OCI-LY7 (cell line): Measurements from ENCODE around the gene SORBS2. TPM values are rescaled to one million over a fixed set of nuclear protein-coding genes. Genes with fewer than 3 reads are reported as not detected.

Experiments
- BruUV-seq: library from RNA; stranded (reverse); fragments of 400-500 nt; replicated peaks from 2 replicates; lab custom pipeline; 2021; lab: Mats Ljungman, UMichigan
- CTCF ChIA-PET: fragments of 300-600 bp; sonication (Branson Sonifier 250); formaldehyde crosslinking; loops from one replicate; lab custom pipeline; 2022; ENCODE audit warnings: antibody characterized with exemption; ENCODE audit not compliant: unreplicated experiment; lab: Charles Lee
- POLR2A ChIA-PET: fragments of 300-600 bp; sonication (Branson Sonifier 250); formaldehyde crosslinking; loops from one replicate; lab custom pipeline; 2022; ENCODE audit warnings: antibody characterized with exemption; lab: Charles Lee
- DNase-seq: peaks from one replicate; pipeline ENCODE4 v3.0.0-alpha.2; 2015; ENCODE audit warnings: low spot score
- H2AFZ ChIP-seq: fragments of 200-600 bp; sonication (generic), shearing (Covaris generic); 2 replicates; pipeline ENCODE4 v1.6.1; 2014; ENCODE audit warnings: mild to moderate bottlenecking, antibody characterized with exemption, low read length, moderate library complexity
- H3K27ac ChIP-seq: fragments of 200-600 bp; sonication (generic); 2 replicates; pipeline ENCODE4 v1.5.1; 2014; ENCODE audit warnings: mixed run types, low read depth, mild to moderate bottlenecking, moderate library complexity, low read length, inconsistent platforms; ENCODE audit not compliant: poor library complexity, severe bottlenecking
- H3K36me3 ChIP-seq: fragments of 200-600 bp; sonication (generic); 2 replicates; pipeline ENCODE4 v1.6.1; 2014; ENCODE audit warnings: mild to moderate bottlenecking, antibody characterized with exemption, low read length, moderate library complexity, mixed read lengths; ENCODE audit not compliant: insufficient read depth
- H3K4me1 ChIP-seq: fragments of 200-600 bp; sonication (generic); 2 replicates; pipeline ENCODE4 v1.5.1; 2014; ENCODE audit warnings: mild to moderate bottlenecking, low read length; ENCODE audit not compliant: insufficient read depth, poor library complexity, severe bottlenecking
- H3K4me2 ChIP-seq: fragments of 200-600 bp; sonication (generic); 2 replicates; pipeline ENCODE4 v1.6.1; 2014; ENCODE audit warnings: mild to moderate bottlenecking, low read length
- H3K4me3 ChIP-seq: fragments of 200-600 bp; sonication (generic); 2 replicates; pipeline ENCODE4 v1.5.1; 2014; ENCODE audit warnings: mild to moderate bottlenecking, low read depth, low read length; ENCODE audit not compliant: poor library complexity, severe bottlenecking
- H3K79me2 ChIP-seq: fragments of 200-600 bp; sonication (generic); 2 replicates; pipeline ENCODE4 v1.6.1; 2016; ENCODE audit warnings: low read depth, mild to moderate bottlenecking, low read length, moderate library complexity, mixed read lengths; ENCODE audit not compliant: insufficient read depth
- H3K9me2 ChIP-seq: fragments of 200-600 bp; sonication (generic); 2 replicates; pipeline ENCODE4 v1.6.1; 2016; ENCODE audit warnings: mild to moderate bottlenecking, low read length, mixed read lengths; ENCODE audit not compliant: insufficient read depth
- H3K9me3 ChIP-seq: fragments of 200-600 bp; sonication (generic); 2 replicates; pipeline ENCODE4 v1.6.1; 2014; ENCODE audit warnings: mild to moderate bottlenecking, mixed run types, low read length, mixed read lengths
- H4K20me1 ChIP-seq: fragments of 200-600 bp; sonication (generic); 2 replicates; pipeline ENCODE4 v1.6.1; 2014; ENCODE audit warnings: mild to moderate bottlenecking, antibody characterized with exemption, low read length, moderate library complexity, mixed read lengths; ENCODE audit not compliant: insufficient read depth
- CTCF ChIP-seq: fragments of 200-600 bp; sonication (generic); conservative IDR thresholded peaks from 2 replicates; pipeline ENCODE4 v1.5.1; 2014; ENCODE audit warnings: mild to moderate bottlenecking, antibody characterized with exemption, low read length, moderate library complexity, mixed read lengths
- EZH2phosphoT487 ChIP-seq: fragments of 200-600 bp; sonication (generic); IDR thresholded peaks from 2 replicates; pipeline ENCODE4 v1.6.1; 2018; ENCODE audit warnings: low read depth, borderline replicate concordance, mild to moderate bottlenecking, mixed run types, antibody characterized with exemption, low read length, moderate library complexity, mixed read lengths
- intact Hi-C: fragments of 100-400 bp; cut with micrococcal nuclease; formaldehyde crosslinking; loops from one replicate; pipeline ENCODE4 v1.10.0; 2022; ENCODE audit not compliant: unreplicated experiment
- total RNA-seq, 2 experiments: library from RNA; depleted of rRNA in 1 of 2; stranded (reverse); fragments of >200 nt in 1 of 2; shearing (Covaris generic) in 1 of 2; gene quantifications; 2 replicates each; pipeline ENCODE4 v1.2.3, GENCODE V29; 2014 to 2022

SORBS2 gene
- total RNA-seq, 2 experiments from 2014 or later = 33.2 to 43.5 TPM

- H3K9me2 ChIP-seq = no peaks in the 10 kb centered on the region
- no peak overlapping the region for H3K4me2 ChIP-seq
- no peaks in the 10 kb centered on the region for H3K4me1 ChIP-seq
- H4K20me1 ChIP-seq = no peaks in the 10 kb centered on the region
- ChIA-PET CTCF (no interaction called here), POLR2A (interaction anchor here (0.7 kb wide), 1 partner anchor 57 kb away, joined by 3 read pairs; no protein-coding TSS in a partner anchor)
- H3K79me2 ChIP-seq = no peaks in the 10 kb centered on the region
- no peaks in the 10 kb centered on the region for H3K9me3 ChIP-seq
- no peak overlapping the region for H3K4me3 ChIP-seq
- intact Hi-C loops = no loop called here
- no peak for DNase-seq
- H3K27ac ChIP-seq = no peak overlapping the region
- no TSS peak for BruUV-seq
- TF ChIP-seq CTCF (no peak), EZH2phosphoT487 (no peak)
- no peak overlapping the region for H2AFZ ChIP-seq
- H3K36me3 ChIP-seq = peaks cover 5% of the 10 kb centered on the region; the same call in 1 of the 2 replicates
Observed at GRCh38 chr4:185783574-185783973, 28.4 kb downstream of the SORBS2 start.

- H3K4me3 ChIP-seq = no peak overlapping the region
- DNase-seq = no peak
- H3K9me3 ChIP-seq = no peaks in the 10 kb centered on the region
- CTCF ChIA-PET = interaction anchor here (0.6 kb wide), 1 partner anchor 265 kb away, joined by 3 read pairs; no protein-coding TSS in a partner anchor
- no peaks in the 10 kb centered on the region for H3K4me1 ChIP-seq
- no peak overlapping the region for H3K27ac ChIP-seq
- H4K20me1 ChIP-seq = no peaks in the 10 kb centered on the region
- no peaks in the 10 kb centered on the region for H3K79me2 ChIP-seq
- H3K4me2 ChIP-seq = no peak overlapping the region
- intact Hi-C loops = no loop called here
- no peak overlapping the region for H2AFZ ChIP-seq
- POLR2A ChIA-PET = no interaction called here
- no peaks in the 10 kb centered on the region for H3K9me2 ChIP-seq
- TF ChIP-seq CTCF (no peak), EZH2phosphoT487 (no peak)
- H3K36me3 ChIP-seq = peaks cover 4% of the 10 kb centered on the region; the same call in 1 of the 2 replicates
- BruUV-seq = no TSS peak
Observed at GRCh38 chr4:185782523-185782922, 29.5 kb downstream of the SORBS2 start.

- no peak overlapping the region for H3K4me2 ChIP-seq
- no peaks in the 10 kb centered on the region for H3K36me3 ChIP-seq
- H3K9me3 ChIP-seq = no peaks in the 10 kb centered on the region
- TF ChIP-seq EZH2phosphoT487 = no peak
- no peak for TF ChIP-seq CTCF
- H3K27ac ChIP-seq = no peak overlapping the region
- H3K4me1 ChIP-seq = no peaks in the 10 kb centered on the region
- CTCF ChIA-PET = no interaction called here
- POLR2A ChIA-PET = no interaction called here
- no peak for DNase-seq
- H2AFZ ChIP-seq = no peak overlapping the region
- H4K20me1 ChIP-seq = no peaks in the 10 kb centered on the region
- H3K9me2 ChIP-seq = no peaks in the 10 kb centered on the region
- intact Hi-C loops = no loop called here
- H3K4me3 ChIP-seq = no peak overlapping the region
- H3K79me2 ChIP-seq = no peaks in the 10 kb centered on the region
- no TSS peak for BruUV-seq
Observed at GRCh38 chr4:185781555-185782215, 30.3 kb downstream of the SORBS2 start.
